Left colon (tissue), 2 donors: ENCODE data around the gene FRMD4A. TPM values are rescaled to one million over a fixed set of nuclear protein-coding genes. Genes with fewer than 3 reads are reported as not detected.

Experiments
- ATAC-seq: fragments of 200-7000 bp; cut with Tn5 transposase; one replicate; pipeline ENCODE4 v1.9.1; 2020; ENCODE audit warnings: mild to moderate bottlenecking, moderate library complexity
- DNase-seq, 2 donors: peaks; one replicate each; pipeline ENCODE4 v3.0.0-alpha.2; 2020
- intact Hi-C, 2 donors: fragments of 100-400 bp; cut with DNase I in 1 of 2; cut with micrococcal nuclease in 1 of 2; formaldehyde crosslinking; loops; one replicate each; pipeline versions ENCODE4 v1.11.2 to v1.14.0; 2022; cut with DNase I, micrococcal nuclease
- total RNA-seq, 2 donors: library from RNA; stranded (reverse); fragmentation: NEBNext Ultra II Directional; extraction: Animal tissue kit (Norgen Biotek cat#: 25700); gene quantifications; one replicate each; pipeline ENCODE4 v1.2.1, GENCODE V29; 2021
- donor health status: DM: no; HTN: no; CAD: no.
- donor health status: DM: yes; HTN: yes; CAD: no.

Gene FRMD4A
- total RNA-seq, 2 donors from 2014 or later, result 5.1 to 11.2 TPM

DNA sequence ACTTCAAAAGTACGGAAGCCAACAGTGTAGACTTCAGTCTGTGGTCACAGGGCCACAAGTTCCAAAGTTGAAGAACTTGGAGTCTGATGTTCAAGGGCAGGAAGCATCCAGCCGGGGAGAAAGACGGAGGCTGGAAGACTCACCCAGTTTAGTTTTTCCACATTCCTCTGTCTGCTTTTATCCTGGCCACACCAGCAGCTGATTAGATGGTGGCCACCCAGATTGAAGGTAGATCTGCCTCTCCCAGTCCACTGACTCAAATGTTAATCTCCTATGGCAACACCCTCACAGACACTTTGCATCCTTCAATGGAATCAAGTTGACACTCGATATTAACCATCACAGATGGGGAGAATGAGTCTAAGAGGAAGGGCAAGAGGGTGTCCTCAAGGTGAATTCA is 19.3 kb upstream of the FRMD4A start:
- ATAC-seq, result no peak
- intact Hi-C loops, result no loop called here
- no peak for DNase-seq

DNA sequence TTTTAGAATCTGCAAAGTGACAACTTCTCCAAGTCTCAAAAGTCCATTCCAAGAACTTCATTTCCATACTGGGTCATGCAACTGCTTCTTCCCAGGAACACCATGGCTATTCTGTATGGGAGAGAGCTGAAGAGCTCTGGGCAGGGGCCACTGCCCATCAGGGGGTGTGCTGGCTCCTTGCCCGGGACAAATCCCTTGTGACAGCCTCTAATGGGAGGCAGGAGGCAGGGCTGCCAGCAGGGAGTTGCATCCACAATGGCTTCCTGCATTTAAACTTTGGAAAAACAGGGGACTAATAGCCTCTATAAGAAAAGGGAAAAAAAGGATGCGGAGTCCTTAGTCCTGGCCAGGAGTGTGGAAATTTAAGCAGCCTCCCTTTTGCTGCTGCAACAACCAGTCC is 18.4 kb upstream of the FRMD4A start:
- DNase-seq (no peak), ATAC-seq (no peak)
- intact Hi-C loops, result no loop called here

DNA sequence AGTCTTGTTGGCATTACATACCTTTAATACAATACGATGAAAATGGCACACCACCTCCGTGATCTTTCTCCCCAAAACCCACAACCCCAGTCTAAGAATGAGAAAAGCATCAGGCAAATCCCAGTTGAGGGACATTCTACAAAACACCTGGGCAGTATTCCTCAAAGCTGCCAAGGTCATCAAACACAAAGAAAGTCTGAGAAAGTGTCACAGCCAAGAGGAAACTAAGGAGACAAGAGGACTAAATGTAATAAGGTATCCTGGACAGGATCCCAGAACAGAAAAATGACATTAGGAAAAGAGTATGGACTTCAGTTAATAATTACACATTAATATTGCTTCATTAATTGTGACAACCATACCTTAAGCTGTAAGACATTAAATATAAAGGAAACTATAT is 14.5 kb upstream of the FRMD4A start:
- DNase-seq, result no peak
- ATAC-seq, result no peak
- intact Hi-C loops, result no loop called here

DNA sequence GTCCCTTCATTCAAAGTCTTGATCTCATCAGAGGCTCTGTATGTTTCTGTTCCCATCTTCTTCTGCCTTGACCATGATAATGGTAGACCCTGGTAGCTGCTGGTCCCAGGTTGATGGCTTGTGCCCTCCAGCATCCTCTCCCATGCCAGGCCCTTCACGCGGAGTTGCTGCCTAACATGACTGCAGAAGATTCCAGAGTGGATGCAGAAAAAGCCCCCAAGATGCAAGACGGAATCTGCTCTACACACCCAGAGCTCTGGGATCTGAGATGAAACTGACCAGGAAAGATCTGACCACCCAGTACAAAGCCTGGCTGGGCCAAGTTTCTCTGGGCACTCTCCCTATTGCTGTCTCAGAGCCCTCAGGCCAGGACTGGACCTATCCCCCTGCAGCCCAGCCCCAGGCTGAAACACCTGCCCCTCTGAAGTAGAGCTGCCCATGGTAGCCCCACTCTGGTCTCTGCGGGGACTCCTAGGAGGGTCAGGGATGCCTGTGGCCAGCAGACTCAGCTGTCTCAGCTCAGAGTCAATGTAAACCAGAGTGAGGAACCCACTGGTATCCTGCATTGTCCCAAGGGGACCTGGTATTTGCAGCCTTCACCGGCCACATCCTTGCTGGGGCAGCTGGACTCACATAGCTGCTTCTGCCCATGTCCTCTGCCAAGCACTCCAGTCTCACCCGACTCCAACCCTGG is 9.5 kb upstream of the FRMD4A start:
- intact Hi-C loops, result no loop called here
- DNase-seq (no peak), ATAC-seq (no peak)

DNA sequence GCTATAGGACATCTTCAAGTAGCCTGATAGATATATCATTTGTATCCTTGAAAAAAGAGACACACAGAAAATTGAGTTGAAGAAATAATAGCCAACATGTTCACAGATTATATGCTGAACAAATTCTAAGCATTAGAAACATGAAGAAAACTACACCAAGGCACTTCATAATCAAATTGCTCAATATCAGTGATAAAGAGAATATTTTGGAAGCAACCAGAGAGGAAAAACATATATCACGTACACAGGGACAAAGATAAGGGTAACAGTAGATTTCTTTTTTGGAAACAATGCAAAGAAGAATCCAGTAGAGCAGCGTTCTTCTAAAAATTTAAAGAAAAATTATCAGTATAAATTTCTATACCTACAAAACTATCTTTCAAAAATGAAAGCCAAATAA is 6.0 kb upstream of the FRMD4A start:
- DNase-seq (no peak), ATAC-seq (no peak)
- intact Hi-C loops, result no loop called here

DNA sequence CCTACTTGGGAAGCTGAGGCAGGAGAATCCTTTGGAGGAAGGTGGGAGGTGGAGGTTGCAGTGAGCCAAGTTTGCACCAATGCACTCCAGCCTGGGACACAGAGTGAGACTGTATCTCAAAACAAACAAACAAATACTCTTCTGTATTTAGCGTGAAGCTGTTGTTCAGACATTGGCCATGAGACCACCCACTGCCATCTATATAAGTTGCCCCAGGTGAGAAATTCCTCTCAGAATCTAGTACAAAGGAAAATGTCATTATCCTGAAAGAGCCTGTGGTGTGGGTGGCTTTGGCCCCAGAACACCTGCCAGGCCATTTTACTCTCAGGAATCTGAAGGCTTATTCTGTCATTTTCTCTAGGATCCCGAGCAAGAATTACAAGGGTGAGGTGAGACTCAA is 4.0 kb upstream of the FRMD4A start:
- intact Hi-C loops, result no loop called here
- ATAC-seq (no peak), DNase-seq (no peak)

DNA sequence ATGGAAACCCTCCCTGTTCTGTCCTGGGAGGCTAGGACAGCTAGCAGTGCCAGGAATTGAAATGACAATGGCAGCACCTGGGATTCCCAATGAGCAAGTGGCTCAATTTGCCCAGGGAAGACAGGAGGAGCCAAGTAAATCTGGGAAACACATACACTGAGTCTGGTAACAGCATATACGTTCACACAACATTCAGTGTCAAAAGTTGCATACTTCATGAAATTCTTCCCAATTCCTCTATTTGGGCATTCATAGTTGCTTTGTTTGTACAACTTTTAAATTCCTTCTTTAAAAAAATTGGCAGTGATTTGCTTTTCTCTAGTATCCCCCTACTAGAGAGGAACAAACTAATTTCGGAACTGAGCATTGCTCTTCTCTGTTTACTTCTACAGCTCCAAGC is 2.9 kb upstream of the FRMD4A start:
- DNase-seq, result no peak
- no peak for ATAC-seq
- intact Hi-C loops, result no loop called here

DNA sequence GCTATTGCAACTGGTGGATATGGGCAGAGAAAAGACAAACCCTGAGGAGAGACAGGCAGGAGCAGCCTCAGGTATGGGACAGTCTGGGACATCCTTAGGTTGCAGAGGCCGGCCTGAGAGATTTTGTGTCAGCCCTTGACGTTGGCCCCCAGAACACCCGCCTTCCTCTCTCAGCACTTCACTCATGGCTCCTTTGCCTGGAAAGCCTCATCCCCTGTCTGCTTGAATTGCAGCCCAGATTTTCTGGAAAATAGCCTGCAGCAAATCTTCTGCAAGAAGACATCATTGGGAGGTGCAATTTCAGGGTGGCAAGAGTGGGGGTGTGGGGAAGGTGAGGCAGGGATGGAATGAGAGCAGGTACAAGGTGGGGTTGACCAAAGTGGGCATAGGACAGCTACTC is 2.2 kb upstream of the FRMD4A start:
- intact Hi-C loops, result no loop called here
- no peak for ATAC-seq
- DNase-seq, result no peak

DNA sequence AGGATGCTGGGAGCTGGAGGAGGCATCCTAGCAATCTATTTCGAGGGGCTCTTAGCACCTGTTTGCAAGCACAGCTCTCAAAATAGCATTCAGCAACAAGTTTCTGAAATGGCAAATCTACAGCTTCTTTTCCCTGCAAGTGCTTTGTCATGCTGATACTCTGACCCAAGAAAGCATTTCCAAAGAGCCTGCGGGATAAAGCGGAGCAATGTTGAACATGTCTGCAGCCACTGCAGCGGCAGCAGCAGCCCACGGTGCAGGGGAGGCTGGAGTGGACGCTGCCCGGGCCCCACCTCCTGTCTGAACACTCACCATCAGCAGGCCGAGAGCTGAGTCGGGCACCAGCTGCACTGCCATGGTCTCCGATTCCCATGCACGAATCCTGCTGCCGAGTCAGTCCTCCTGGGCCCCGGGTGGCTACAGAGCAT is 964 bp downstream of the FRMD4A start:
- DNase-seq (no peak), ATAC-seq (no peak)
- intact Hi-C loops, result no loop called here

DNA sequence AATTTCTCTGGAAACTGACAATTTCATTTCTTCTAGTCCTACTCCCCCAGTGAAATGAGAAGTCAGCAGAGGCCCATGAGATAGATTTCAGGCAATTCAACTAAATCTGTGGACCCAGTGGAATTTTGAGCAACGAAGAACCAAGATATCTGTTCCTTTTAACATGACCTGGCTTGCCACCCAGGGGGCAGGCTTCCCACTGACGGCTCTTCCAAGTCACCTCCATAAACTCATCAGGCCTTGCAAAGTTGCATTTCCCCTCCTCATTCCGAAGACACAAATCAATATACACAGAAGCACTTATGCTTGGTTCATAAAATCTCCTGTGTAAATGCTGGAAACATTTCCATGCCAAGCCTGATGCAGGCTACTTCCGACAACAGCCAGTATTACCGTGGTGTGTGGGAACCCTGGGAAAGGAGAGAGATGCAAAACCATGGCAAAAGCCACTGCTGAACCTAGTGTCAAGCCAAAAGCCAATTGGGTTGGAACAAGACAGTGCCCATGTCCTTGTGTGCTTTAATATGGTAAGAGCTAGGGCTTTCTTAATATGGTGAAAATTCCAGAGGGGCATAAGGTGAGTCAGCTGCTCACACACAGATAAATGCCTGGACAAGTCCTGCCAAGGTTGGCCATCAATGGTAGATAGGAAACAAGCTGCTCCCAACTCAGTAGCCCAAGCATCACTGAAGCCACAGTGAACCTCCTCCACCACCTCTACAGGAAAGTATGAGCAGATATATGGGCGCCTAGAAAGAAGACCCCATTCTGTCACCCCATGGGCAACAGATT is 1.6 kb downstream of the FRMD4A start:
- DNase-seq, result no peak
- no peak for ATAC-seq
- intact Hi-C loops, result no loop called here

DNA sequence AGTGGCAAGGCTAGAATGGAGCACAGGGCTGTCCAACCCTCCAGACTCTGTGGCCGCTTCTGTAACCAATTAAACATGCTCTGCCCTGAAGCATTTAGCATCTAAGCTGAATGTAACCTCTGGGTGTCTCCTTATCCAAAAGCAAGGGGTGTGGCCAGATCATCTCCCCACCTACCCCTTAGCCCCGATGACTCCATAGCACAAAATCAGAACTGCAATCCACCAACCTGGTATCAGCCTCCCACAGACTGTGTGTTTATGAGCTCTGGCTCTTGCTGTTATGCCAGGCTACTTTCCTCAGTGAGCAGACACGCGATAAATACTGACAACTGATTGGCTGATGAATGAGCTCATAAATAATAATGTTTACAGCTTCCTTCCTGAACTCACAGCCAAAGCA is 3.2 kb downstream of the FRMD4A start:
- DNase-seq (no peak), ATAC-seq (no peak)
- intact Hi-C loops, result no loop called here

DNA sequence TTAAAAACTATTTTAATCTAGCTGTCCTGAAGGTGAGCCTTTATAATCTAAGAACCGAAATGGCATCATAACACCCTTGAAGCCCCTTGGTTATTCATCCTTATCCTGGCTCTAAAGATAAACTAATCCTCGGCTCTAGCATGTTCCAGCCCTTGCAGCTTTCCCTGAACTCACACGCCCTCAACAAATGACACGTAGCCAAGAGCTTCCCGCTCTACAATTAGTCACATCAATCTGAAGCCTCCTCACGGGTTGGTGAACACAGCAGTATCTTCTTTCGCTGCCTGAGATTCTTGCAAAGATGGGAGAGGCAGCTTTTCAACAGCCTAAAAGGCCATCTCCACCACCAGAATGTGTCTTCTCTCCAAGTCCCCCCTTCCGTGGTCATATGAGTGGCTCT is 4.1 kb downstream of the FRMD4A start:
- ATAC-seq, result no peak
- DNase-seq, result no peak
- intact Hi-C loops, result no loop called here

DNA sequence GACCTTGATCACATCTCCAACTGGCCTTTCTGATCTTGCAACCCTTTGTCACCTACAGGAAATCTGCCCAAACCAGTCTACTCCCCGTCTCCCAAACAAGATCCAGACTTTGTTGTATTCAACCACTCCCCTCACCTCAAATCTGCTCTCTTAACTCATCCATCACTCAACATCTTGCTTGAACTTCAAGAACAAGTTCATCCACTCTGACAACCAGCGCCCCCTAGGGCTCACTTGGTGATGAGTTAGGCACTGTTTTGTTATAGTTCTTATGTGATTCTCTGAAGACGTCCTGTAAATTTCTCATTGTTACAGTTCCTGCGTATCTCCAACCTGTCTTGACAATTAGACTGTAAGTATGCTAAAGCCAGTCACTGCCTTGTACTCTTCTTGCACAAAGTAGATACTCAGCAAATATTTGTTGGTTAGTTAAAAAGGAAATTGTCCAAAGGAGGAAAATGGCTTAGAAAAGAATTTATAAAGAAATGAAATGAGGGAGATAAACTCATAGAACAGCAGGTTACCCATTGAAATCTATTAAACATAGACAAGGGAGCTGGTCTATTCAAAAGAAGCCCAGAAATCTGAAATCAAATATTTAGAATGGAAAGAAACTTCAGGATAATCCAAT is 5.3 kb downstream of the FRMD4A start:
- DNase-seq (peak in 1 of 2 donors; percentile 58), ATAC-seq (no peak)
- intact Hi-C loops, result no loop called here

DNA sequence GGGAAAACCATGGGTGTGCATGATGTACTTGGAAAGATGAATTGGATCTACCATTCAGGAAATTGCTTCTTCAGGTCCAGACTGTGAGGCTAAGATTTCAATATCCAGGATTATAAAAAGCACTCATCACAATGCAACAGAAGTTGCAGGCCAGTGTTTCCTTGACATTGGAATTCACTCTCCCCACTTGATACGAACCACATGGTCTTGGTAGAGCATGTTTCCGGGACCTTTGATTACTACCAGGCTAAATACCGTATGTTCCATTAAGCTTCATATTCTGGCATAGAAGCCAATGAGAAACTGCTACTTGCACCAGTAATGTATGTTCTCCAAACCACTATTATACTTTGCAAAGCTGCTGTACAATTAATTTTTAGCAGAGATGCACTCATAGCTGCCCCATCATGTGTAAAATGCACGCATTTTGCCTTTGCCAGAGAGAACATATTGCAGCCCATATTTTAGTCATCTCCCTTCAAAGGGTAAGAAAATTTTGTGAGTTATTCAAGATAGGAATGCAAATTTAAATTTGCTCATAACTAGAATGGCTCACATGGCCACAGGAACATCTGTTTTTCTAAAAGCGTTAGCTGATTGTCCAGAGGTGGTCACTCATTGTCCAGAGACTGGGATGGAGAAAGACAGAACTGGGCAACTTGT is 8.1 kb downstream of the FRMD4A start:
- ATAC-seq (no peak), DNase-seq (no peak)
- intact Hi-C loops, result no loop called here

DNA sequence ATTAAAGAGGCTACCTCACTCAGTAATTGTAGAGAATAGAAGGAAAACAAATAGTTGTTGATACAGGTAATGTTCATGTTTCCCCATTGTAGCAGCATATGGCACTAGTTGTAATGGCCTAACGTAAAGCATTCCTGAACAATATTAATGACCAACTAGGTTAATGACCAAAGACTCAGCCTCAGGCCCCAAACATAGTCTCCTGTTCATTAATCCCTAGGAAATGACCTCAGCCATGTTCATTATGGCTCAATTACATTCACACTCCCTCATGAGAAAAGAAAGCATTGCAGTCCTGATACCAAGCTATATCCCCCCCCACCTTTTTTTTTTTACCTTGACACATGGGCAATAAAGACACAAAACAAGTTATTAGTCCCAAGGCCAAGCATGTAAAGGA is 12.7 kb downstream of the FRMD4A start:
- ATAC-seq (no peak), DNase-seq (no peak)
- intact Hi-C loops, result no loop called here

DNA sequence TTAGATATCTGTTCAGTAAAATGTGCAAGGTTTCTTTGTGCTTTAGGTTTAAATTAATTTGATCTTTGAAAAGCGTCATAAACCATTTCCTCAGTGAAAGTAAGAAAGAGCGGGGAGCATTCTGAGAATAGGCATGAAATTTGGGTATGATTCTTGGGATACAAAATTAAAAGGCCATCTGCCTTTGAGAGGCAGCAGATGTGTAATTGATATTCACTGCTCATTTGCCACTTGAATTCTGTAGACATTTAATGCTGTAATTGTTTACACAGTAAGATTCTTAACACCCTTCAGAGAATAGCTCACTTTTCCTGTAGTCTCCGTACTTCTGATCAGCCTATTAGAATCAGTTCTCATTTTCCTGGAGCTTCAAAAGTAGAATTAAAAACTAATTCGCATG is 18.7 kb downstream of the FRMD4A start:
- ATAC-seq (no peak), DNase-seq (no peak)
- intact Hi-C loops, result no loop called here

DNA sequence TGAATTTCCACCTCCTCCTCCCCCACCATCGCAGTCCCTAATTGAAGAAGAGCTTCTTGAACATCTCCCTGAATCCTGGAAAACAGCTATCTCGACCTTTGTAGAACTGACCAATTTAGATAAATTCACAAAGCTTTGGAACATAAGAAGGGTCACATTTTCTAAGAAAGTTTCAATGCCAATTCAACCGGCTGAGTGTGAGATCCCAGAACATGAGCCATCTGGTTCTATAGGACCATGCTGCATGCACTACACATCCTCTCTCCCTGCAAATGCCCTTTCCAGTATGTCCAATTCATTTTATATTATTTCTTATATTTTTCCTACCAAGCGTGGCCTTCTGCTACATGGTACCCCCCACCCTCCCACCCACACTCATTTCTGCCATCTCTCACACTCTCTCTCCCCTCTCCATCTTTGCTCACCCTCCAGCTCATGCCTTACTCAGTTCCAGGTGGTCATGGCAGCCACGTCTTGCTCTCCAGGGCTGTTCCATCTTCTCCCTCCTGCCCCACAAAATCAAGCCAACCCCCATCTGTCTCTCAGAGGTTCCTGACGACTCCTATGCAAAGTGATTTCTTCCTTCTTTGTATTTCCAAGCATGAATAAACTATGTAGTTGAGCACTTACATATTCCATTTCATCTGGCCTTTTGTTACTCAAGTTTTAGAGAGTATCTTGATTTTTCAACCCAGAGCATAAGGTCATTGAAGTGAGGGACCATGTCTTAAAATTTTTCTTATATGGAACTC is 19.3 kb downstream of the FRMD4A start:
- intact Hi-C loops, result no loop called here
- ATAC-seq, result no peak

DNA sequence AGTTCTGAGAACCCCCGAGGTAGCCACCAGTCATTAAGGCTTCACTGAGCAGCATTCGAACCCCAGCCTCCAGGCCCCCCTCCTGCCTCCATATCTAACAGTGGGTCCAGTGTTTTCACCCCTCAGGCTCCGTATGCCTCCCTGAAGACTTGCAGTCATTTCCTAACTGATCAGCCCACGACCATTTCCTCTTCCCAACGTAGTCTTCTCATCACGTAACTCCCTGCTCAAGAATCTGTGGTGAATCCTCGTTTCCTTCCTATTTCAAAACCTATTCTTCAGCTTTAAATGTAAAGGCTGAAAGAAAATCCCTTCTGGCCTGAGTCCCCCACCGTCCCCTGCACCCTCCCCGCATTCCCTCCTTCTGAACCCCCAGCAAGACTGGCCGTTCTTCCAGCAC is 21.1 kb downstream of the FRMD4A start:
- intact Hi-C loops, result no loop called here
- no peak for DNase-seq
- ATAC-seq, result no peak

More for the DNA sequence above, 19.3 kb downstream of the FRMD4A start:
- no peak for DNase-seq

DNA sequence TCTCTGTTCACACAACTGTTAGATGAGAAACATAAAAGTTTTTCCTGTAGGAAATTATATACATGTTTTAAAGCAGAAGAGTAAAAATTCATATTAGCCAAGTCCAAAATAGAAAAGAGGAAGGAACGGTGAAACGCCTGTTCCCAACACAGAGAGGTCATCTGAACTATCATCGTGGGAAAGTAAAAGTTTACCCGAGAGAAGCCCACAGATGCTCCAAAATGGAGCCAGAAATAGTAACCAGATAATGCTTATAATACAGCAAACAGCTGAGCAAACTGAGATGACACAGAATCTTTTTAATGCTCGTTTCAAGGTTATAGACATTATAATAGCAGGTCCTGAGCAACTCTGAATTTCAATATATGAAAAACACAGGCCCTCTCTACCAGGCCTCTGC is 24.5 kb downstream of the FRMD4A start:
- no peak for DNase-seq
- no peak for ATAC-seq
- intact Hi-C loops, result no loop called here
